GM10847 (cell line): ENCODE data around the gene JAK1.

Experiments used
- POLR2A ChIP-seq: IDR thresholded peaks from 2 replicates; pipeline ENCODE4 v1.6.1; 2011; ENCODE audit not compliant: insufficient read length; ENCODE audit errors: extremely low read depth

The JAK1 gene

GRCh38 chr1:64983110-64983509, 16.8 kb upstream of the JAK1 start:
- no peak for TF ChIP-seq POLR2A

- no peak for TF ChIP-seq POLR2A
These were observed 15.5 kb upstream of the JAK1 start for GRCh38 chr1:64981601-64982533.

- TF ChIP-seq POLR2A = no peak
These were observed 14.6 kb upstream of the JAK1 start for GRCh38 chr1:64980745-64981600.

GRCh38 chr1:64979358-64979757, 13.0 kb upstream of the JAK1 start:
- no peak for TF ChIP-seq POLR2A

- TF ChIP-seq POLR2A = no peak
These were observed 10.0 kb upstream of the JAK1 start for GRCh38 chr1:64976361-64976760.

- TF ChIP-seq POLR2A = no peak
These were observed 9.4 kb upstream of the JAK1 start for GRCh38 chr1:64975740-64976139.

- no peak for TF ChIP-seq POLR2A
These were observed 8.8 kb upstream of the JAK1 start for GRCh38 chr1:64975127-64975526.

GRCh38 chr1:64974288-64974825, 8.0 kb upstream of the JAK1 start:
- no peak for TF ChIP-seq POLR2A

- TF ChIP-seq POLR2A = no peak
These were observed 6.8 kb upstream of the JAK1 start for GRCh38 chr1:64973061-64973647.

GRCh38 chr1:64969305-64970046, 3.1 kb upstream of the JAK1 start:
- TF ChIP-seq POLR2A = no peak

GRCh38 chr1:64967381-64967780, 1.0 kb upstream of the JAK1 start:
- TF ChIP-seq POLR2A = no peak

- TF ChIP-seq POLR2A = no peak
These were observed 787 bp downstream of the JAK1 start for GRCh38 chr1:64965366-64966157.

GRCh38 chr1:64963466-64963865, 2.9 kb downstream of the JAK1 start:
- no peak for TF ChIP-seq POLR2A

- TF ChIP-seq POLR2A = no peak
These were observed 3.9 kb downstream of the JAK1 start for GRCh38 chr1:64962441-64962840.
